ENCODE measurements around the gene DNAJC13.

DNA sequence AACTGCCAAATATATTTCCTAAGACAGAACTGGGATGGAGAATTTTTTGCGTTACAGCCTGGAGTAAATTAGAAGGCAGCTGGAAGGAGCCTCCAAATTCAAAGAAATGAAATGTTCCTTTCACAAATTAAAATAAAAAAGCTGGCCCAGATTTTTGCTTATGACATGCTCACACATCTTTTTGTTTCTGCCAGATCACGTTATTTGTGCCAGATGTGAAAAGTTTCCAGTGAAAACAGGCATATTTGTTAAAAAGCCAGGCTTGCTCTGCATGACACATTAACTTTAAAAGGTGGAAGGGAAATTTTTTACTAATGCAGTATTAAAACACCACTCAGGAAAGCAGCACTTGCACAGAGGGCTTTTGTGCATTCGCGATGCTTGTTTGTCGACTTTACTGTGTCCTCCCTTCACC, 156.5 kb downstream of the DNAJC13 start:
- TF ChIP-seq, protein P1, sequence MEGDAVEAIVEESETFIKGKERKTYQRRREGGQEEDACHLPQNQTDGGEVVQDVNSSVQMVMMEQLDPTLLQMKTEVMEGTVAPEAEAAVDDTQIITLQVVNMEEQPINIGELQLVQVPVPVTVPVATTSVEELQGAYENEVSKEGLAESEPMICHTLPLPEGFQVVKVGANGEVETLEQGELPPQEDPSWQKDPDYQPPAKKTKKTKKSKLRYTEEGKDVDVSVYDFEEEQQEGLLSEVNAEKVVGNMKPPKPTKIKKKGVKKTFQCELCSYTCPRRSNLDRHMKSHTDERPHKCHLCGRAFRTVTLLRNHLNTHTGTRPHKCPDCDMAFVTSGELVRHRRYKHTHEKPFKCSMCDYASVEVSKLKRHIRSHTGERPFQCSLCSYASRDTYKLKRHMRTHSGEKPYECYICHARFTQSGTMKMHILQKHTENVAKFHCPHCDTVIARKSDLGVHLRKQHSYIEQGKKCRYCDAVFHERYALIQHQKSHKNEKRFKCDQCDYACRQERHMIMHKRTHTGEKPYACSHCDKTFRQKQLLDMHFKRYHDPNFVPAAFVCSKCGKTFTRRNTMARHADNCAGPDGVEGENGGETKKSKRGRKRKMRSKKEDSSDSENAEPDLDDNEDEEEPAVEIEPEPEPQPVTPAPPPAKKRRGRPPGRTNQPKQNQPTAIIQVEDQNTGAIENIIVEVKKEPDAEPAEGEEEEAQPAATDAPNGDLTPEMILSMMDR (IDR thresholded peaks at IDR 0.05) = no peak
- TF ChIP-seq POLR2A (IDR thresholded peaks at IDR 0.05) = no peak
